Cardiac fibroblast (primary cell): ENCODE data around the gene AIG1.
"Not testable (repeated sequence)": the region's sequence is repeated elsewhere in the genome, so short reads cannot be mapped to it uniquely, and the experiment has no call there.

Experiments
- DNase-seq, 2 donors: peaks; one replicate each; pipeline versions ENCODE4 v3.0.0 to v3.0.0-alpha.2; 2010; ENCODE audit warnings: low read depth in 2 of 2
- H3K4me3 ChIP-seq, 2 donors: replicated peaks in 1 of 2; 1 replicate in 1 of 2; 2 replicates in 1 of 2; pipeline ENCODE4 v1.5.1; 2011; ENCODE audit warnings: low read depth in 2 of 2, low read length in 2 of 2, mild to moderate bottlenecking in 2 of 2, moderate library complexity in 1 of 2
- CTCF ChIP-seq: IDR thresholded peaks from one replicate; pipeline ENCODE4 v1.5.1; 2011; ENCODE audit warnings: low read depth, mild to moderate bottlenecking, low read length, inconsistent platforms

Gene AIG1

GRCh38 chr6:143039548-143039947 is 21.1 kb upstream of the AIG1 start:
- TF ChIP-seq CTCF, result no peak
- no peak for DNase-seq

GRCh38 chr6:143040018-143040417 is 20.7 kb upstream of the AIG1 start:
- TF ChIP-seq CTCF, result no peak

More at GRCh38 chr6:143039548-143039947, 21.1 kb upstream of the AIG1 start:
- no peak overlapping the region for H3K4me3 ChIP-seq

GRCh38 chr6:143044345-143044744 is 16.3 kb upstream of the AIG1 start:
- H3K4me3 ChIP-seq, DNase-seq: not testable (repeated sequence)

More at GRCh38 chr6:143040018-143040417, 20.7 kb upstream of the AIG1 start:
- DNase-seq, result no peak
- no peak overlapping the region for H3K4me3 ChIP-seq

GRCh38 chr6:143049611-143050010 is 11.1 kb upstream of the AIG1 start:
- H3K4me3 ChIP-seq, result no peak overlapping the region
- DNase-seq, result no peak
- no peak for TF ChIP-seq CTCF

GRCh38 chr6:143050509-143050908 is 10.2 kb upstream of the AIG1 start:
- no peak overlapping the region for H3K4me3 ChIP-seq
- no peak for TF ChIP-seq CTCF
- no peak for DNase-seq

GRCh38 chr6:143052282-143052681 is 8.4 kb upstream of the AIG1 start:
- no peak overlapping the region for H3K4me3 ChIP-seq
- DNase-seq, result no peak

GRCh38 chr6:143053856-143054255 is 6.8 kb upstream of the AIG1 start:
- TF ChIP-seq CTCF, result no peak
- no peak overlapping the region for H3K4me3 ChIP-seq
- no peak for DNase-seq

More at GRCh38 chr6:143052282-143052681, 8.4 kb upstream of the AIG1 start:
- no peak for TF ChIP-seq CTCF
